Measurements from ENCODE around the gene EPB41L2. TPM values are rescaled to one million over a fixed set of nuclear protein-coding genes. Genes with fewer than 3 reads are reported as not detected.
A peak's percentile ranks its signal among the peaks of the same experiment; 100 is the strongest.

Gene EPB41L2
- total RNA-seq: 10 to 100 TPM; 60.1 to 87.2 (median 67.4) TPM

DNA sequence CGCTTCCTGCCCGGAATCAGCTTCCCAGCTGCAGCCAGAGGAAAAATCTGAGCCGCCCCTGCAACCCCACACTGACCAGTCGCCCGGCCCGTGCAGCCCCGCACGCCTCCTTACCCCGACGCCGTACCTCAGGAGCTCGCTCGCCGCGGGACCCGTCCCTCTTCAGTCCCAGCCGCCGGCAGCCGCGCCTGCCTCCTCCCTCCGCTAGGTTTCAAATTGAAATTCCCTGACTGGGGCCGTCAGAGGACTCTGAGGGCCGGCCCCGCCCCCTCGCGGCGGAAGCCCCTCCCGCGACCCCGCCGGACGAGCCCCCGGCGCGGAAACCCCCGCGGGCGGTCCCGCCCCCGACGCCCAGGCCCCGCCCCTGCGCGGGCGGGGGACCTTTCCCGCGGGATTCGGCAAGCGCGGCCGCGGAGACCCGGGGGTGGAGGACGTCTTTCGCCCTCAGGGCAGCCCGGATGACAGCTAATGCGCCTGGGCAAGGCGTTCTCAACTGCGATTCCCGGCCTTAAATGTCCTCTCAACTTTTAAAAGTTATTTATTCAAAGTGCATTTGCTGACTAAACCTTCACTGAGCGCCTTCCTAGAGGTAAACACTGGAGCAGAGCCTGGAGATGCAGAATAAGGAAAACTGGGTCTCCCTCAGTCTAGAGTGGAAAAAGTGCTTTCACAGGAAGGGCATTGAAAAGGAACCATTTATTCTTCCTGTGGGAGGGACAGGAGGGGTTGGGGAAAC lies at the start of gene EPB41L2:
Gene EPB41L2 (minus strand): TSS at position 218 of the 736 bp plus-strand sequence. CDS start 106,760 bp downstream, outside the sequence.
- H3K9me3 ChIP-seq: no peaks in the 10 kb centered on the region
- WGBS: 0% methylated on average over 3 of the region's 61 CpGs
- no peaks in the 10 kb centered on the region for H3K36me3 ChIP-seq
- DNase-seq (ENCODE audit: extremely low spot score): peak; percentile 96
- H3K4me1 ChIP-seq: peaks cover 7 to 33% (median 22%) of the 10 kb centered on the region in 4 donors
- no peaks in the 10 kb centered on the region for H3K27me3 ChIP-seq
- intact Hi-C loops (cut with DNase I): loop anchor here (5.0 to 10.0 kb wide), 4 partner anchors 61 to 176 kb away; partner anchors contain the start of gene AKAP7
- TF ChIP-seq POLR2AphosphoS5 (IDR thresholded peaks at IDR 0.05) (peak; percentile 91 to 95), EP300 (IDR thresholded peaks at IDR 0.05) (no peak), POLR2A (IDR thresholded peaks at IDR 0.05; ENCODE audit: low read depth) (peak; percentile 25)
- TF ChIP-seq, protein P1, sequence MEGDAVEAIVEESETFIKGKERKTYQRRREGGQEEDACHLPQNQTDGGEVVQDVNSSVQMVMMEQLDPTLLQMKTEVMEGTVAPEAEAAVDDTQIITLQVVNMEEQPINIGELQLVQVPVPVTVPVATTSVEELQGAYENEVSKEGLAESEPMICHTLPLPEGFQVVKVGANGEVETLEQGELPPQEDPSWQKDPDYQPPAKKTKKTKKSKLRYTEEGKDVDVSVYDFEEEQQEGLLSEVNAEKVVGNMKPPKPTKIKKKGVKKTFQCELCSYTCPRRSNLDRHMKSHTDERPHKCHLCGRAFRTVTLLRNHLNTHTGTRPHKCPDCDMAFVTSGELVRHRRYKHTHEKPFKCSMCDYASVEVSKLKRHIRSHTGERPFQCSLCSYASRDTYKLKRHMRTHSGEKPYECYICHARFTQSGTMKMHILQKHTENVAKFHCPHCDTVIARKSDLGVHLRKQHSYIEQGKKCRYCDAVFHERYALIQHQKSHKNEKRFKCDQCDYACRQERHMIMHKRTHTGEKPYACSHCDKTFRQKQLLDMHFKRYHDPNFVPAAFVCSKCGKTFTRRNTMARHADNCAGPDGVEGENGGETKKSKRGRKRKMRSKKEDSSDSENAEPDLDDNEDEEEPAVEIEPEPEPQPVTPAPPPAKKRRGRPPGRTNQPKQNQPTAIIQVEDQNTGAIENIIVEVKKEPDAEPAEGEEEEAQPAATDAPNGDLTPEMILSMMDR (IDR thresholded peaks at IDR 0.05): peak in 2 of 3 experiments; percentile 15 to 60
- H3K4me3 ChIP-seq: peak within 1 kb of the TSS; percentile 91 to 98 (median 98)
- H3K27ac ChIP-seq (replicated peaks in 1 of 4): peak within 1 kb of the TSS; percentile 81 to 92 (median 86)

DNA sequence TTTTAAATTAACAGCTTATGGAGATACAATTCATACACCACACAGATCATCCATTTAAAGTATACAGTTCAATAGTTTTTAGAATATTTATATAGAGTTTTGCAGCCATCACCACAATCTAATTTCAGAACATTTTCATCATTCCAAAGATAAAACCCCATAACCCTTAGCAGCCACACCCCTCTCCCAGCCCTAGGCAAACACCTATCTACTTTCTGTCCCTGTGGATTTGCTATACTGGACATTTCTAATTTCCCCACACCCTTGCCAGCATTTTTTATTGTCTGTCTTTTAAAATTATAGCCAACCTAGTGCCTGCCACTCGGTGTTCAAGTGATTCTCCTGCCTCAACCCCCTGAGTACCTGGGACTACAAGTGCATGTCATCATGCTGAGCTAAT lies 49.2 kb upstream of the EPB41L2 start:
- TF ChIP-seq POLR2A (IDR thresholded peaks at IDR 0.05; ENCODE audit: low read depth): no peak
- TF ChIP-seq, protein P1 (IDR thresholded peaks at IDR 0.05): no peak
- TF ChIP-seq POLR2AphosphoS5 (IDR thresholded peaks at IDR 0.05): no peak
- WGBS: 96% methylated on average over 1 of the region's 1 CpG
- H3K4me3 ChIP-seq: no peak overlapping the region
- H3K27me3 ChIP-seq: no peaks in the 10 kb centered on the region
- intact Hi-C loops (cut with DNase I): no loop called here
- DNase-seq (ENCODE audit: extremely low spot score): no peak
- no peak overlapping the region for H3K27ac ChIP-seq (replicated peaks in 1 of 4)
- H3K4me1 ChIP-seq: peaks cover 0 to 4% (median 0%) of the 10 kb centered on the region in 4 donors
- H3K36me3 ChIP-seq: no peaks in the 10 kb centered on the region
- H3K9me3 ChIP-seq: peaks cover 0 to 2% (median 0%) of the 10 kb centered on the region in 4 donors

DNA sequence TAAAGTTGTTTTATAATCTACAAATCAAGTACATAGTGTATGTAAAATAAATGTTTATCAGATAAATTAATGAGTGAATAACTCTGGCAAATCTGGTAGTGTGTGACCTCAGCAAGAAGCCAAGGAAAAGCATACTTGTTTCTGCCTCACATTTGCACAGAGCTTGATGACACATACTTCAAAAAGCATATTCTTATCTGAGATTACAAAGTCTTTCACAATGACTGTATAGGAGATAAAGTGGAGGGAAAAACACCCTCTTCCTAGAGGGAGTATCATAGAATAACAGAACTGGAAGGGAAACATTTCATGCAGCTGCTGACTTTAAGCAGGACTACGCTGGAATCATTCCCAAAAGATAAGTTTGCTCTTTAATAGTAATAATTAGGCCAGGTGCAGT lies 44.1 kb upstream of the EPB41L2 start:
- Histone ChIP-seq H3K36me3 (no peaks in the 10 kb centered on the region), H3K27me3 (no peaks in the 10 kb centered on the region), H3K4me3 (no peak overlapping the region), H3K27ac (replicated peaks in 1 of 4) (no peak overlapping the region), H3K4me1 (no peaks in the 10 kb centered on the region), H3K9me3 (no peaks in the 10 kb centered on the region)
- intact Hi-C loops (cut with DNase I): no loop called here
- 84% methylated on average over 1 of the region's 1 CpG for WGBS
- TF ChIP-seq POLR2A (IDR thresholded peaks at IDR 0.05; ENCODE audit: low read depth) (no peak), EP300 (IDR thresholded peaks at IDR 0.05) (no peak), POLR2AphosphoS5 (IDR thresholded peaks at IDR 0.05) (no peak)
- TF ChIP-seq, protein P1 (IDR thresholded peaks at IDR 0.05): no peak
- DNase-seq (ENCODE audit: extremely low spot score): no peak

DNA sequence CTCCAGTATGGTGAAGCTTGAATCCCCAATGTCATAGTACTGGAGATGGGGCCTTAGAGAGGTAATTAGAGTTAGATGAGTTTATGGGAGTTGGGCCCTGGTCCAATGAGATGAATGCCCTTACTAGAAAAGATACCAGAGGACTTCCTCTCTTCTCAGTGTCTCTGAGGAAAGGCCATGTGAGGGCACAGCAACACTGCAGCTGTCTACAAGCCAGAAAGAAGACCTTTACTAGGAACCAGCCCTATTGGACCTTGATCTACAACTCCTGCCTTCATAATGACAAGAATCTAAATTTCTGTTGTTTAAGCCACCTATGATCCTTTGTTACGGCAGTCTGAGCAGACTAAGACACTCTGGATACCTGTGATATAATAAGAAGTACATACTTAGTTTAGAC lies 40.9 kb upstream of the EPB41L2 start:
- H3K4me3 ChIP-seq: no peak overlapping the region
- TF ChIP-seq POLR2A (IDR thresholded peaks at IDR 0.05; ENCODE audit: low read depth): no peak
- TF ChIP-seq EP300 (IDR thresholded peaks at IDR 0.05): no peak
- TF ChIP-seq, protein P1 (IDR thresholded peaks at IDR 0.05): no peak
- no peak for TF ChIP-seq POLR2AphosphoS5 (IDR thresholded peaks at IDR 0.05)
- H3K27me3 ChIP-seq: no peaks in the 10 kb centered on the region
- no peaks in the 10 kb centered on the region for H3K9me3 ChIP-seq
- WGBS: 90% methylated on average over 1 of the region's 1 CpG
- no peaks in the 10 kb centered on the region for H3K36me3 ChIP-seq
- no peaks in the 10 kb centered on the region for H3K4me1 ChIP-seq
- no peak for DNase-seq (ENCODE audit: extremely low spot score)
- no peak overlapping the region for H3K27ac ChIP-seq (replicated peaks in 1 of 4)
- intact Hi-C loops (cut with DNase I): no loop called here

Measured in esophagus muscularis mucosa (tissue), 4 donors.